ENCODE measurements around the gene BLMH.

- TF ChIP-seq, protein P1, sequence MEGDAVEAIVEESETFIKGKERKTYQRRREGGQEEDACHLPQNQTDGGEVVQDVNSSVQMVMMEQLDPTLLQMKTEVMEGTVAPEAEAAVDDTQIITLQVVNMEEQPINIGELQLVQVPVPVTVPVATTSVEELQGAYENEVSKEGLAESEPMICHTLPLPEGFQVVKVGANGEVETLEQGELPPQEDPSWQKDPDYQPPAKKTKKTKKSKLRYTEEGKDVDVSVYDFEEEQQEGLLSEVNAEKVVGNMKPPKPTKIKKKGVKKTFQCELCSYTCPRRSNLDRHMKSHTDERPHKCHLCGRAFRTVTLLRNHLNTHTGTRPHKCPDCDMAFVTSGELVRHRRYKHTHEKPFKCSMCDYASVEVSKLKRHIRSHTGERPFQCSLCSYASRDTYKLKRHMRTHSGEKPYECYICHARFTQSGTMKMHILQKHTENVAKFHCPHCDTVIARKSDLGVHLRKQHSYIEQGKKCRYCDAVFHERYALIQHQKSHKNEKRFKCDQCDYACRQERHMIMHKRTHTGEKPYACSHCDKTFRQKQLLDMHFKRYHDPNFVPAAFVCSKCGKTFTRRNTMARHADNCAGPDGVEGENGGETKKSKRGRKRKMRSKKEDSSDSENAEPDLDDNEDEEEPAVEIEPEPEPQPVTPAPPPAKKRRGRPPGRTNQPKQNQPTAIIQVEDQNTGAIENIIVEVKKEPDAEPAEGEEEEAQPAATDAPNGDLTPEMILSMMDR (conservative IDR thresholded peaks at IDR 0.05), result no peak
- TF ChIP-seq EZH2 (IDR thresholded peaks at IDR 0.05; ENCODE audit: low read depth), result no peak
Measured at GRCh38 chr17:30217746-30218245, 73.9 kb downstream of the BLMH start.

Measured in PC-9 (cell line).